SK-N-SH (cell line): ENCODE measurements around the gene NNAT. TPM values are rescaled to one million over a fixed set of nuclear protein-coding genes. Genes with fewer than 3 reads are reported as not detected.

Source experiments
- CTCF ChIA-PET: fragments of 300-600, 350-600 bp; formaldehyde crosslinking; extraction: SDS; loops from one replicate; lab custom pipeline; 2021; lab: Yijun Ruan, JAX
- POLR2A ChIA-PET: fragments of 350-600 bp; sonication (Branson Sonifier 250); formaldehyde crosslinking; extraction: SDS; loops from one replicate; lab custom pipeline; 2020; ENCODE audit warnings: antibody characterized with exemption, inconsistent platforms; lab: Yijun Ruan, JAX
- DNase-seq: peaks from one replicate; pipeline ENCODE4 v3.0.0; 2012
- H2AFZ ChIP-seq: fragments of 200-600 bp; sonication (generic); 2 replicates; pipeline ENCODE4 v1.8.1; 2016; ENCODE audit warnings: antibody characterized with exemption, mild to moderate bottlenecking, low read depth
- H3F3A ChIP-seq: fragments of 200-600 bp; sonication (generic); replicated peaks from 2 replicates; pipeline ENCODE3; 2016; ENCODE audit warnings: antibody characterized with exemption, mild to moderate bottlenecking; ENCODE audit not compliant: insufficient read depth
- H3K27ac ChIP-seq, 2 experiments: fragments of 200-500 bp in 1 of 2; fragments of 200-600 bp in 1 of 2; sonication (Bioruptor generic) in 1 of 2; sonication (generic), shearing (Covaris generic) in 1 of 2; 2 replicates each; pipeline versions ENCODE4 v1.5.1 to v1.6.1; 2014 to 2016; ENCODE audit warnings: low read depth in 2 of 2, inconsistent platforms in 1 of 2, low read length in 1 of 2, mild to moderate bottlenecking in 1 of 2, mixed read lengths in 1 of 2
- H3K27me3 ChIP-seq: fragments of 200-600 bp; sonication (generic), shearing (Covaris generic); 2 replicates; pipeline ENCODE4 v1.6.1; 2016; ENCODE audit warnings: mixed run types; ENCODE audit not compliant: insufficient read depth
- H3K36me3 ChIP-seq, 2 experiments: fragments of 200-500 bp in 1 of 2; fragments of 200-600 bp in 1 of 2; sonication (Bioruptor generic) in 1 of 2; sonication (generic) in 1 of 2; replicated peaks in 1 of 2; 2 replicates each; pipeline versions ENCODE3 to v1.5.1; 2014 to 2016; ENCODE audit warnings: low read length in 1 of 2, mild to moderate bottlenecking in 1 of 2; ENCODE audit not compliant: insufficient read depth in 2 of 2, control insufficient read depth in 1 of 2
- H3K4me1 ChIP-seq, 2 experiments: fragments of 200-500 bp in 1 of 2; fragments of 200-600 bp in 1 of 2; sonication (Bioruptor generic) in 1 of 2; sonication (generic), shearing (Covaris generic) in 1 of 2; 2 replicates each; pipeline versions ENCODE4 v1.5.1 to v1.6.1; 2014 to 2016; ENCODE audit warnings: low read depth in 1 of 2, low read length in 1 of 2, mixed run types in 1 of 2; ENCODE audit not compliant: insufficient read depth in 2 of 2, control insufficient read depth in 1 of 2
- H3K4me2 ChIP-seq: fragments of 200-600 bp; sonication (generic), shearing (Covaris generic); 2 replicates; pipeline ENCODE4 v1.6.1; 2017; ENCODE audit warnings: mixed run types
- H3K4me3 ChIP-seq, 2 experiments: fragments of 200-500 bp in 1 of 2; fragments of 200-600 bp in 1 of 2; sonication (Bioruptor generic) in 1 of 2; sonication (generic), shearing (Covaris generic) in 1 of 2; 2 replicates each; pipeline versions ENCODE4 v1.5.1 to v1.8.1; 2014 to 2016; ENCODE audit warnings: low read depth in 2 of 2, inconsistent platforms in 1 of 2, low read length in 1 of 2, mild to moderate bottlenecking in 1 of 2, mixed read lengths in 1 of 2, moderate library complexity in 1 of 2
- H3K79me2 ChIP-seq: fragments of 200-600 bp; sonication (generic); 2 replicates; pipeline ENCODE4 v1.8.1; 2017; ENCODE audit warnings: mild to moderate bottlenecking; ENCODE audit not compliant: insufficient read depth
- H3K9ac ChIP-seq: fragments of 200-600 bp; sonication (generic); 2 replicates; pipeline ENCODE4 v1.6.1; 2017; ENCODE audit warnings: mixed run types
- H3K9me2 ChIP-seq: fragments of 200-600 bp; sonication (generic); 2 replicates; pipeline ENCODE4 v1.6.1; 2017; ENCODE audit warnings: mixed run types
- H3K9me3 ChIP-seq: fragments of 200-600 bp; sonication (generic); 2 replicates; pipeline ENCODE4 v1.6.1; 2017; ENCODE audit warnings: mixed run types, mild to moderate bottlenecking, moderate library complexity
- H4K20me1 ChIP-seq: fragments of 200-600 bp; sonication (generic); 2 replicates; pipeline ENCODE4 v1.6.1; 2017; ENCODE audit warnings: mild to moderate bottlenecking, mixed run types; ENCODE audit not compliant: insufficient read depth
- CHD2 ChIP-seq: fragments of 150-350 bp; IDR thresholded peaks from 2 replicates; pipeline ENCODE4 v1.6.1; 2018; ENCODE audit warnings: low read length; ENCODE audit not compliant: partially characterized antibody
- ELF1 ChIP-seq: IDR thresholded peaks from 2 replicates; pipeline ENCODE4 v1.4.0; 2012
- FOXM1 ChIP-seq: IDR thresholded peaks from 2 replicates; pipeline ENCODE4 v1.4.0; 2012; ENCODE audit warnings: low read depth, mild to moderate bottlenecking
- MEF2A ChIP-seq: IDR thresholded peaks from 2 replicates; pipeline ENCODE4 v1.4.0; 2012; ENCODE audit warnings: low read depth, borderline replicate concordance
- MXI1 ChIP-seq: IDR thresholded peaks from 2 replicates; pipeline ENCODE4 v1.6.1; 2012; ENCODE audit warnings: mild to moderate bottlenecking, low read depth, low read length, improper control_type of control experiment
- REST ChIP-seq: IDR thresholded peaks from 2 replicates; pipeline ENCODE4 v1.6.1; 2012; ENCODE audit warnings: mild to moderate bottlenecking, low read depth, low read length, moderate library complexity
- RXRA ChIP-seq: IDR thresholded peaks from 2 replicates; pipeline ENCODE4 v1.4.0; 2012; ENCODE audit warnings: low read depth, mild to moderate bottlenecking, borderline replicate concordance
- SIN3A ChIP-seq: IDR thresholded peaks from 2 replicates; pipeline ENCODE4 v1.6.1; 2012; ENCODE audit warnings: low read depth, mild to moderate bottlenecking, low read length, moderate library complexity, borderline replicate concordance
- TAF1 ChIP-seq: IDR thresholded peaks from 2 replicates; pipeline ENCODE4 v1.6.1; 2012; ENCODE audit warnings: low read depth, mild to moderate bottlenecking, low read length, moderate library complexity, borderline replicate concordance
- TCF12 ChIP-seq: IDR thresholded peaks from 2 replicates; pipeline ENCODE4 v1.4.0; 2012
- WGBS: methylation state at CpG from one replicate; pipeline ENCODE4 v1.1.6; 2017; ENCODE audit warnings: low lambda C conversion rate; 5-methylcytosine and 5-hydroxymethylcytosine counted together
- polyA plus RNA-seq, 3 experiments: library from polyadenylated mRNA; depleted of rRNA; stranded (reverse); fragments of >200 nt; gene quantifications; 2 replicates each; pipeline ENCODE4 v1.2.3, GENCODE V29; 2012
- TF ChIP-seq, protein P1 (sequence below): IDR thresholded peaks from 2 replicates; pipeline ENCODE4 v1.4.0; 2012; ENCODE audit warnings: low read depth, borderline replicate concordance
- TF ChIP-seq, protein P2 (sequence below): fragments of 150-350 bp; IDR thresholded peaks from 2 replicates; pipeline ENCODE4 v1.6.1; 2017; ENCODE audit warnings: antibody characterized with exemption, low read length, low read depth, borderline replicate concordance

NNAT gene
- polyA plus RNA-seq, 1 of the 3 experiments (the other 2 are of a cell fraction): 6.7 TPM

GRCh38 chr20:37480919-37481318 lies 40.1 kb upstream of the NNAT start:
- Histone ChIP-seq H3K9me3 (no peaks in the 10 kb centered on the region), H2AFZ (no peak overlapping the region), H3K4me3 (no peak overlapping the region), H3K27ac (no peak overlapping the region), H3K27me3 (peaks cover 17% of the 10 kb centered on the region; the same call in 1 of the 2 replicates), H3K79me2 (no peaks in the 10 kb centered on the region), H3K9ac (no peak overlapping the region), H4K20me1 (no peaks in the 10 kb centered on the region), H3K4me1 (no peaks in the 10 kb centered on the region), H3K4me2 (no peak overlapping the region), H3F3A (peaks cover 3% of the 10 kb centered on the region), H3K9me2 (no peaks in the 10 kb centered on the region), H3K36me3 (no peaks in the 10 kb centered on the region)
- ChIA-PET POLR2A (no interaction called here), CTCF (no interaction called here)
- 46% methylated on average over 1 of the region's 1 CpG for WGBS
- no peak for TF ChIP-seq CHD2
- no peak for TF ChIP-seq REST
- no peak for TF ChIP-seq ELF1
- no peak for TF ChIP-seq TAF1
- DNase-seq: no peak

DNA sequence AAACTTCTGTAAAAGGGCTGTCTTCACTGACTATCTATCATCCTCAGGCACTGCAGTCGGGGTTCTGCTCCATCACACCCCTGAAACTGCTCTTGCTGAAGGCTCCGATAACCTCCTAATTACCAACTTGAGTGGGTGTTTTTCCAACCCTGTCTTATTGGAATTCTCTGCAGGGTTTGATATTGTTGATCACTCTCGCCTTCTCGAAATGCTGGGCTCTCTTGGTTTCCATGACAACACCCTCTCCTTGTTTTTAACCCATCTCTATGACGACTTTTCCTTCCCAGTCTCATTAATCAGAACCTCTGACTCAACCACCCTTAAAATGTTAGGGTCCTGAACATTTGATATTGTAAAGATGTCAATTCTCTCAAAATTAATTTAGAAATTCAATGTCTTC lies 39.4 kb upstream of the NNAT start:
- Histone ChIP-seq H3K4me3 (no peak overlapping the region), H3F3A (peaks cover 3% of the 10 kb centered on the region), H3K36me3 (no peaks in the 10 kb centered on the region), H3K9me2 (no peaks in the 10 kb centered on the region), H3K27ac (no peak overlapping the region), H2AFZ (no peak overlapping the region), H4K20me1 (no peaks in the 10 kb centered on the region), H3K79me2 (no peaks in the 10 kb centered on the region), H3K27me3 (peaks cover 17% of the 10 kb centered on the region; the same call in 1 of the 2 replicates), H3K9ac (no peak overlapping the region), H3K4me1 (no peaks in the 10 kb centered on the region), H3K4me2 (no peak overlapping the region), H3K9me3 (no peaks in the 10 kb centered on the region)
- ChIA-PET CTCF (interaction anchor here (0.7 kb wide), 1 partner anchor 20 kb away, joined by 3 read pairs; no protein-coding TSS in a partner anchor), POLR2A (no interaction called here)
- WGBS: 43% methylated on average over 5 of the region's 5 CpGs
- no peak for TF ChIP-seq TCF12
- DNase-seq: no peak

GRCh38 chr20:37484331-37484730 lies 36.7 kb upstream of the NNAT start:
- no peak for DNase-seq
- H3K27me3 ChIP-seq: no peaks in the 10 kb centered on the region; the same call in 1 of the 2 replicates
- no peak overlapping the region for H2AFZ ChIP-seq
- no peak overlapping the region for H3K27ac ChIP-seq
- POLR2A ChIA-PET: no interaction called here
- H3K36me3 ChIP-seq: no peaks in the 10 kb centered on the region
- H3K79me2 ChIP-seq: no peaks in the 10 kb centered on the region
- H3K9me2 ChIP-seq: no peaks in the 10 kb centered on the region
- H3F3A ChIP-seq: peaks cover 3% of the 10 kb centered on the region
- H3K4me3 ChIP-seq: no peak overlapping the region
- no peaks in the 10 kb centered on the region for H3K4me1 ChIP-seq
- no peak overlapping the region for H3K9ac ChIP-seq
- no peaks in the 10 kb centered on the region for H3K9me3 ChIP-seq
- no peaks in the 10 kb centered on the region for H4K20me1 ChIP-seq
- CTCF ChIA-PET: no interaction called here
- H3K4me2 ChIP-seq: no peak overlapping the region
- WGBS: 8% methylated on average over 3 of the region's 3 CpGs
- TF ChIP-seq ELF1: no peak
- TF ChIP-seq TAF1: no peak
- TF ChIP-seq, protein P1, sequence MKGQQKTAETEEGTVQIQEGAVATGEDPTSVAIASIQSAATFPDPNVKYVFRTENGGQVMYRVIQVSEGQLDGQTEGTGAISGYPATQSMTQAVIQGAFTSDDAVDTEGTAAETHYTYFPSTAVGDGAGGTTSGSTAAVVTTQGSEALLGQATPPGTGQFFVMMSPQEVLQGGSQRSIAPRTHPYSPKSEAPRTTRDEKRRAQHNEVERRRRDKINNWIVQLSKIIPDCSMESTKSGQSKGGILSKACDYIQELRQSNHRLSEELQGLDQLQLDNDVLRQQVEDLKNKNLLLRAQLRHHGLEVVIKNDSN: no peak
- TF ChIP-seq SIN3A: no peak
- TF ChIP-seq MEF2A: no peak
- no peak for TF ChIP-seq FOXM1
- TF ChIP-seq, protein P2, sequence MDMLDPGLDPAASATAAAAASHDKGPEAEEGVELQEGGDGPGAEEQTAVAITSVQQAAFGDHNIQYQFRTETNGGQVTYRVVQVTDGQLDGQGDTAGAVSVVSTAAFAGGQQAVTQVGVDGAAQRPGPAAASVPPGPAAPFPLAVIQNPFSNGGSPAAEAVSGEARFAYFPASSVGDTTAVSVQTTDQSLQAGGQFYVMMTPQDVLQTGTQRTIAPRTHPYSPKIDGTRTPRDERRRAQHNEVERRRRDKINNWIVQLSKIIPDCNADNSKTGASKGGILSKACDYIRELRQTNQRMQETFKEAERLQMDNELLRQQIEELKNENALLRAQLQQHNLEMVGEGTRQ: no peak
- no peak for TF ChIP-seq RXRA
- no peak for TF ChIP-seq MXI1
- TF ChIP-seq REST: no peak
